ENCODE measurements around the gene ARHGEF1.

Gene ARHGEF1

GRCh38 chr19:41941410-41942202, 58.6 kb downstream of the ARHGEF1 start:
- Histone ChIP-seq H3K36me3 (ENCODE audit: control insufficient read depth in 2 of 2, insufficient read depth in 1 of 2, low read length in 2 of 2) (no peaks in the 10 kb centered on the region; a peak in 1 of 3 replicates), H3K4me1 (ENCODE audit: control insufficient read depth, insufficient read depth, low read length) (no peaks in the 10 kb centered on the region; the same call in 1 of the 2 replicates), H3K4me3 (ENCODE audit: low read depth, low read length) (no peak overlapping the region), H3K9me3 (ENCODE audit: control insufficient read depth, insufficient read depth, low read depth, low read length) (no peaks in the 10 kb centered on the region), H3K27ac (ENCODE audit: extremely low read depth, low read depth, low read length) (no peak overlapping the region)
- ChIA-PET POLR2A (interaction anchor here (0.6 to 1.4 kb wide), 4 partner anchors 16 to 80 kb away, joined by 3 to 4 read pairs (median 3); no protein-coding TSS in a partner anchor), CTCF (interaction anchor here (0.8 to 2.9 kb wide), 2 partner anchors 10 to 15 kb away, joined by 3 to 20 read pairs; no protein-coding TSS in a partner anchor)
- TF ChIP-seq ZFHX2 (tag by site-specific recombination; conservative IDR thresholded peaks at IDR 0.05) (peak; percentile 43; the same call in 1 of the 2 replicates), ZNF664 (tag by site-specific recombination; IDR thresholded peaks at IDR 0.05) (no peak), ZBTB10 (tag by site-specific recombination; IDR thresholded peaks at IDR 0.05) (peak; percentile 94)

GRCh38 chr19:41944336-41944735, 61.4 kb downstream of the ARHGEF1 start:
- no peaks in the 10 kb centered on the region for H3K9me3 ChIP-seq (ENCODE audit: control insufficient read depth, insufficient read depth, low read depth, low read length)
- POLR2A ChIA-PET: interaction anchor here (0.6 to 2.6 kb wide), 2 partner anchors 62 to 71 kb away, joined by 5 to 10 read pairs; no protein-coding TSS in a partner anchor
- H3K36me3 ChIP-seq (ENCODE audit: control insufficient read depth in 2 of 2, insufficient read depth in 1 of 2, low read length in 2 of 2): no peaks in the 10 kb centered on the region; a peak in 1 of 3 replicates
- H3K27ac ChIP-seq (ENCODE audit: extremely low read depth, low read depth, low read length): no peak overlapping the region
- CTCF ChIA-PET: interaction anchor here (0.7 to 1.9 kb wide), 10 partner anchors 10 to 331 kb away, joined by 3 to 8 read pairs (median 3); no protein-coding TSS in a partner anchor
- H3K4me3 ChIP-seq (ENCODE audit: low read depth, low read length): no peak overlapping the region
- no peaks in the 10 kb centered on the region; the same call in 1 of the 2 replicates for H3K4me1 ChIP-seq (ENCODE audit: control insufficient read depth, insufficient read depth, low read length)
- no peak for TF ChIP-seq ZNF223 (tag by site-specific recombination; IDR thresholded peaks at IDR 0.05)
- TF ChIP-seq ZNF148 (tag by site-specific recombination; IDR thresholded peaks at IDR 0.05; ENCODE audit: borderline replicate concordance): no peak
- no peak for TF ChIP-seq ZNF624 (tag by site-specific recombination; IDR thresholded peaks at IDR 0.05)
- no peak for TF ChIP-seq PRDM4 (tag by site-specific recombination; IDR thresholded peaks at IDR 0.05)
- no peak for TF ChIP-seq ZBTB26 (tag by site-specific recombination; optimal IDR thresholded peaks at IDR 0.05)
- no peak for TF ChIP-seq GLI4 (tag by site-specific recombination; IDR thresholded peaks at IDR 0.05)
- no peak for TF ChIP-seq IKZF3 (tag by site-specific recombination; IDR thresholded peaks at IDR 0.05)
- TF ChIP-seq ZFP3 (tag by site-specific recombination; IDR thresholded peaks at IDR 0.05; ENCODE audit: low read depth): no peak
- TF ChIP-seq HIC1 (tag by site-specific recombination; IDR thresholded peaks at IDR 0.05): no peak
- no peak for TF ChIP-seq GFI1B (tag by site-specific recombination; IDR thresholded peaks at IDR 0.05)
- TF ChIP-seq ZNF10 (tag by site-specific recombination; IDR thresholded peaks at IDR 0.05): no peak
- no peak for TF ChIP-seq ZNF488 (tag by site-specific recombination; IDR thresholded peaks at IDR 0.05)
- no peak for TF ChIP-seq ZNF37A (tag by site-specific recombination; IDR thresholded peaks at IDR 0.05)
- no peak for TF ChIP-seq ZSCAN4 (tag by site-specific recombination; IDR thresholded peaks at IDR 0.05)
- TF ChIP-seq ZNF394 (tag by site-specific recombination; IDR thresholded peaks at IDR 0.05; ENCODE audit: borderline replicate concordance): no peak
- no peak for TF ChIP-seq ZNF707 (tag by site-specific recombination; IDR thresholded peaks at IDR 0.05)
